ENCODE data around the gene ZNF341.

DNA sequence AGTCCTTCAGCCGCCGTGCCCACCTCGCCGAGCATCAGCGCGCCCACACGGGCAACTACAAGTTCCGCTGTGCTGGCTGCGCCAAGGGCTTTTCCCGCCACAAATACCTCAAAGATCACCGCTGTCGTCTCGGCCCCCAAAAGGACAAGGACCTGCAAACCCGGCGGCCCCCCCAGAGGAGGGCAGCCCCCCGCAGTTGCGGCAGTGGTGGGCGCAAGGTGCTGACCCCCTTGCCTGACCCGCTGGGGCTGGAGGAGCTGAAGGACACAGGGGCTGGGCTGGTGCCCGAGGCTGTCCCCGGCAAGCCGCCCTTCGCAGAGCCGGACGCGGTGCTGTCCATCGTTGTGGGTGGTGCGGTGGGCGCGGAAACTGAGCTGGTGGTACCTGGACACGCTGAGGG, 59.2 kb downstream of the ZNF341 start:
- TF ChIP-seq POLR2A (IDR thresholded peaks at IDR 0.05), result no peak
- TF ChIP-seq, protein P1, sequence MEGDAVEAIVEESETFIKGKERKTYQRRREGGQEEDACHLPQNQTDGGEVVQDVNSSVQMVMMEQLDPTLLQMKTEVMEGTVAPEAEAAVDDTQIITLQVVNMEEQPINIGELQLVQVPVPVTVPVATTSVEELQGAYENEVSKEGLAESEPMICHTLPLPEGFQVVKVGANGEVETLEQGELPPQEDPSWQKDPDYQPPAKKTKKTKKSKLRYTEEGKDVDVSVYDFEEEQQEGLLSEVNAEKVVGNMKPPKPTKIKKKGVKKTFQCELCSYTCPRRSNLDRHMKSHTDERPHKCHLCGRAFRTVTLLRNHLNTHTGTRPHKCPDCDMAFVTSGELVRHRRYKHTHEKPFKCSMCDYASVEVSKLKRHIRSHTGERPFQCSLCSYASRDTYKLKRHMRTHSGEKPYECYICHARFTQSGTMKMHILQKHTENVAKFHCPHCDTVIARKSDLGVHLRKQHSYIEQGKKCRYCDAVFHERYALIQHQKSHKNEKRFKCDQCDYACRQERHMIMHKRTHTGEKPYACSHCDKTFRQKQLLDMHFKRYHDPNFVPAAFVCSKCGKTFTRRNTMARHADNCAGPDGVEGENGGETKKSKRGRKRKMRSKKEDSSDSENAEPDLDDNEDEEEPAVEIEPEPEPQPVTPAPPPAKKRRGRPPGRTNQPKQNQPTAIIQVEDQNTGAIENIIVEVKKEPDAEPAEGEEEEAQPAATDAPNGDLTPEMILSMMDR (IDR thresholded peaks at IDR 0.05), result no peak
